H1 (cell line): ENCODE data around the gene E2F2. TPM values are rescaled to one million over a fixed set of nuclear protein-coding genes. Genes with fewer than 3 reads are reported as not detected.

Source experiments
- CTCF ChIA-PET: fragments of 300-600 bp; sonication (Branson Sonifier 250); formaldehyde crosslinking; loops from one replicate; lab custom pipeline; 2021; ENCODE audit not compliant: partially characterized antibody; lab: Charles Lee
- POLR2A ChIA-PET: fragments of 300-600 bp; sonication (Branson Sonifier 250); formaldehyde crosslinking; loops from one replicate; lab custom pipeline; 2021; ENCODE audit warnings: inconsistent platforms; ENCODE audit not compliant: partially characterized antibody; lab: Charles Lee
- DNase-seq, 2 experiments: peaks; one replicate each; pipeline versions ENCODE4 v3.0.0 to v3.0.0-alpha.2; 2010 to 2022; ENCODE audit warnings: low spot score in 2 of 2, low read depth in 1 of 2, mixed read lengths in 1 of 2
- FAIRE-seq: peaks from 2 replicates; lab custom pipeline; 2011; peaks lifted over from hg19 to GRCh38; lab: Jason Lieb, UNC
- H2AFZ ChIP-seq: 2 replicates; pipeline ENCODE4 v1.8.1; 2012; ENCODE audit warnings: low read length, inconsistent platforms
- H2AK5ac ChIP-seq: 2 replicates; pipeline ENCODE4 v1.6.1; 2013; ENCODE audit warnings: low read depth, low read length
- H2BK120ac ChIP-seq: replicated peaks from 2 replicates; pipeline ENCODE3; 2013; ENCODE audit warnings: low read depth, low read length, inconsistent platforms
- H2BK12ac ChIP-seq: 2 replicates; pipeline ENCODE4 v1.6.1; 2013; ENCODE audit warnings: low read depth, low read length
- H2BK15ac ChIP-seq: 2 replicates; pipeline ENCODE4 v1.6.1; 2013; ENCODE audit warnings: low read length
- H2BK20ac ChIP-seq: 2 replicates; pipeline ENCODE4 v1.6.1; 2013; ENCODE audit warnings: low read length
- H2BK5ac ChIP-seq: 2 replicates; pipeline ENCODE4 v1.6.1; 2013; ENCODE audit warnings: low read depth, low read length
- H3K14ac ChIP-seq: 2 replicates; pipeline ENCODE4 v1.6.1; 2013; ENCODE audit warnings: inconsistent platforms; ENCODE audit not compliant: insufficient read length
- H3K18ac ChIP-seq: 2 replicates; pipeline ENCODE4 v1.6.1; 2013; ENCODE audit warnings: low read length; ENCODE audit errors: extremely low read depth
- H3K23ac ChIP-seq: 2 replicates; pipeline ENCODE4 v1.6.1; 2013; ENCODE audit warnings: inconsistent platforms; ENCODE audit not compliant: insufficient read length
- H3K23me2 ChIP-seq: 2 replicates; pipeline ENCODE4 v1.6.1; 2013; ENCODE audit warnings: low read depth, low read length
- H3K27ac ChIP-seq: 2 replicates; pipeline ENCODE4 v1.6.1; 2011; ENCODE audit warnings: low read depth, low read length, inconsistent platforms
- H3K27me3 ChIP-seq, 4 experiments: replicated peaks in 1 of 4; 1 replicate in 1 of 4; 2 replicates in 3 of 4; pipeline versions ENCODE4 v1.6.1 to v1.8.1; 2011 to 2013; ENCODE audit warnings: low read length in 3 of 4, mild to moderate bottlenecking in 3 of 4, inconsistent platforms in 2 of 4, mixed read lengths in 2 of 4, moderate library complexity in 1 of 4; ENCODE audit not compliant: control insufficient read depth in 3 of 4, insufficient read depth in 3 of 4; ENCODE audit errors: extremely low read depth in 1 of 4
- H3K36me3 ChIP-seq, 4 experiments: 2 replicates each; pipeline versions ENCODE4 v1.6.1 to v1.8.1; 2011 to 2013; ENCODE audit warnings: mild to moderate bottlenecking in 4 of 4, low read length in 3 of 4, moderate library complexity in 2 of 4, control low read depth in 1 of 4, inconsistent platforms in 1 of 4; ENCODE audit not compliant: insufficient read depth in 4 of 4, control insufficient read depth in 2 of 4
- H3K4ac ChIP-seq: replicated peaks from 2 replicates; pipeline ENCODE3; 2013; ENCODE audit warnings: low read length, low read depth, mixed read lengths, inconsistent platforms; ENCODE audit not compliant: insufficient read length
- H3K4me1 ChIP-seq, 4 experiments: replicated peaks in 1 of 4; 1 replicate in 1 of 4; 2 replicates in 3 of 4; pipeline versions ENCODE4 v1.6.1 to v1.8.1; 2011 to 2013; ENCODE audit warnings: low read length in 3 of 4, inconsistent platforms in 2 of 4, mixed read lengths in 1 of 4; ENCODE audit not compliant: insufficient read depth in 4 of 4, control insufficient read depth in 3 of 4
- H3K4me2 ChIP-seq, 2 experiments: 2 replicates each; pipeline versions ENCODE4 v1.6.1 to v1.8.1; 2011 to 2013; ENCODE audit warnings: low read depth in 2 of 2, low read length in 2 of 2, control low read depth in 1 of 2, inconsistent platforms in 1 of 2, mild to moderate bottlenecking in 1 of 2; ENCODE audit not compliant: insufficient read depth in 1 of 2
- H3K4me3 ChIP-seq, 4 experiments: fragments of 200-600, 300-600 bp in 1 of 4; sonication (generic), shearing (Covaris generic), sonication (Bioruptor Twin) in 1 of 4; 2 replicates each; pipeline versions ENCODE4 v1.5.1 to v1.8.1; 2011 to 2016; ENCODE audit warnings: low read length in 4 of 4, low read depth in 3 of 4, control low read depth in 2 of 4, inconsistent platforms in 2 of 4, mild to moderate bottlenecking in 2 of 4, mixed read lengths in 1 of 4, moderate library complexity in 1 of 4; ENCODE audit not compliant: insufficient read depth in 2 of 4; ENCODE audit errors: extremely low read depth in 1 of 4
- H3K56ac ChIP-seq: replicated peaks from 2 replicates; pipeline ENCODE3; 2013; ENCODE audit warnings: low read depth, mild to moderate bottlenecking, mixed read lengths, low read length, inconsistent platforms; ENCODE audit not compliant: insufficient read length
- H3K79me1 ChIP-seq: 2 replicates; pipeline ENCODE4 v1.6.1; 2013; ENCODE audit warnings: low read depth, low read length, control low read depth
- H3K79me2 ChIP-seq, 2 experiments: 2 replicates each; pipeline versions ENCODE4 v1.6.1 to v1.8.1; 2012 to 2013; ENCODE audit warnings: low read length in 2 of 2, mild to moderate bottlenecking in 2 of 2, inconsistent platforms in 1 of 2; ENCODE audit not compliant: insufficient read depth in 2 of 2, control insufficient read depth in 1 of 2
- H3K9ac ChIP-seq, 4 experiments: replicated peaks in 1 of 4; 1 replicate in 1 of 4; 2 replicates in 3 of 4; pipeline versions ENCODE4 v1.6.1 to v1.8.1; 2011 to 2013; ENCODE audit warnings: low read depth in 3 of 4, low read length in 3 of 4, control low read depth in 2 of 4, mild to moderate bottlenecking in 2 of 4, moderate library complexity in 2 of 4, inconsistent platforms in 1 of 4; ENCODE audit errors: extremely low read depth in 1 of 4
- H3K9me3 ChIP-seq, 2 experiments: 2 replicates each; pipeline versions ENCODE4 v1.6.1 to v1.8.1; 2012 to 2013; ENCODE audit warnings: mild to moderate bottlenecking in 2 of 2, moderate library complexity in 2 of 2, control low read depth in 1 of 2, inconsistent platforms in 1 of 2, low read depth in 1 of 2, low read length in 1 of 2, mixed read lengths in 1 of 2; ENCODE audit not compliant: insufficient read depth in 2 of 2
- H4K20me1 ChIP-seq, 2 experiments: replicated peaks in 1 of 2; 2 replicates each; pipeline versions ENCODE3 to v1.8.1; 2011 to 2013; ENCODE audit warnings: inconsistent platforms in 2 of 2, low read length in 2 of 2, mild to moderate bottlenecking in 1 of 2; ENCODE audit not compliant: insufficient read depth in 2 of 2, control insufficient read depth in 1 of 2
- H4K5ac ChIP-seq: 2 replicates; pipeline ENCODE4 v1.6.1; 2013; ENCODE audit warnings: low read length, low read depth, mixed read lengths, inconsistent platforms; ENCODE audit not compliant: insufficient read length
- H4K8ac ChIP-seq: 2 replicates; pipeline ENCODE4 v1.8.0; 2013; ENCODE audit warnings: mild to moderate bottlenecking, moderate library complexity, low read length, inconsistent platforms; ENCODE audit not compliant: insufficient read depth; ENCODE audit errors: extremely low read depth
- H4K91ac ChIP-seq: replicated peaks from 2 replicates; pipeline ENCODE3; 2013; ENCODE audit warnings: low read length, mixed read lengths, inconsistent platforms; ENCODE audit not compliant: insufficient read length
- CREB1 ChIP-seq: IDR thresholded peaks from 2 replicates; pipeline ENCODE4 v1.6.1; 2012; ENCODE audit warnings: inconsistent platforms
- FOSL1 ChIP-seq: IDR thresholded peaks from 2 replicates; pipeline ENCODE4 v1.6.1; 2011; ENCODE audit warnings: mild to moderate bottlenecking, low read depth, low read length, moderate library complexity; ENCODE audit not compliant: insufficient read depth
- HDAC6 ChIP-seq: IDR thresholded peaks from one replicate; pipeline ENCODE4 v1.7.1; 2012; ENCODE audit warnings: low read depth, mild to moderate bottlenecking, inconsistent platforms, low read length, moderate library complexity
- JUN ChIP-seq: IDR thresholded peaks from 2 replicates; pipeline ENCODE4 v1.6.1; 2011; ENCODE audit warnings: low read depth, mild to moderate bottlenecking, improper control_type of control experiment, low read length
- SIX5 ChIP-seq: IDR thresholded peaks from 2 replicates; pipeline ENCODE4 v1.6.1; 2011; ENCODE audit warnings: mild to moderate bottlenecking, low read depth, low read length
- TBP ChIP-seq: IDR thresholded peaks from 2 replicates; pipeline ENCODE4 v1.6.1; 2011; ENCODE audit warnings: low read depth, low read length, improper control_type of control experiment
- TCF12 ChIP-seq: IDR thresholded peaks from 2 replicates; pipeline ENCODE4 v1.6.1; 2011; ENCODE audit warnings: low read depth, mild to moderate bottlenecking, low read length
- TEAD4 ChIP-seq: IDR thresholded peaks from 2 replicates; pipeline ENCODE4 v1.6.1; 2012; ENCODE audit warnings: low read depth, low read length, inconsistent platforms, mixed read lengths
- WGBS, 2 experiments: shearing (Covaris generic) in 1 of 2; methylation state at CpG; one replicate each; pipeline versions ENCODE4 v1.1.6 to v1.1.7; 2013 to 2015; ENCODE audit warnings: low lambda C conversion rate in 2 of 2, mixed read lengths in 2 of 2, inconsistent platforms in 1 of 2, low coverage in 1 of 2, missing lambda C conversion rate in 1 of 2; ENCODE audit not compliant: insufficient replicate concordance in 2 of 2, insufficient coverage in 1 of 2, insufficient read length in 1 of 2; ENCODE audit errors: extremely low coverage in 1 of 2, missing lambda C conversion rate in 1 of 2; 5-methylcytosine and 5-hydroxymethylcytosine counted together
- polyA plus RNA-seq, 7 experiments: library from polyadenylated mRNA; depleted of rRNA in 3 of 7; stranded (reverse) in 5 of 7; unstranded in 2 of 7; fragments of >200 nt in 5 of 7; fragments of 200-250 nt in 2 of 7; gene quantifications; 1 replicate in 5 of 7; 2 replicates in 1 of 7; 4 replicates in 1 of 7; pipeline versions ENCODE4 v1.2.1 to v1.2.3, GENCODE V29; 2011 to 2013; ENCODE audit warnings: missing spikeins in 2 of 7, mixed read lengths in 2 of 7
- total RNA-seq: library from RNA; stranded (reverse); fragmentation: NEBNext Ultra II Directional; extraction: Animal tissue kit (Norgen Biotek cat#: 25700); gene quantifications from 2 replicates; pipeline ENCODE4 v1.2.1, GENCODE V29; 2021
- TF ChIP-seq, protein P1 (sequence below): IDR thresholded peaks from 2 replicates; pipeline ENCODE4 v1.6.1; 2012; ENCODE audit warnings: inconsistent platforms
- TF ChIP-seq, protein P2 (sequence below): IDR thresholded peaks from 2 replicates; pipeline ENCODE4 v1.6.1; 2012; ENCODE audit warnings: low read length, inconsistent platforms

The E2F2 gene
- total and polyA plus RNA-seq, 2 of the 8 experiments (the other 6 are each of a cell fraction or from before 2014, with no cell fraction given) = 1.8 to 7.0 TPM

DNA sequence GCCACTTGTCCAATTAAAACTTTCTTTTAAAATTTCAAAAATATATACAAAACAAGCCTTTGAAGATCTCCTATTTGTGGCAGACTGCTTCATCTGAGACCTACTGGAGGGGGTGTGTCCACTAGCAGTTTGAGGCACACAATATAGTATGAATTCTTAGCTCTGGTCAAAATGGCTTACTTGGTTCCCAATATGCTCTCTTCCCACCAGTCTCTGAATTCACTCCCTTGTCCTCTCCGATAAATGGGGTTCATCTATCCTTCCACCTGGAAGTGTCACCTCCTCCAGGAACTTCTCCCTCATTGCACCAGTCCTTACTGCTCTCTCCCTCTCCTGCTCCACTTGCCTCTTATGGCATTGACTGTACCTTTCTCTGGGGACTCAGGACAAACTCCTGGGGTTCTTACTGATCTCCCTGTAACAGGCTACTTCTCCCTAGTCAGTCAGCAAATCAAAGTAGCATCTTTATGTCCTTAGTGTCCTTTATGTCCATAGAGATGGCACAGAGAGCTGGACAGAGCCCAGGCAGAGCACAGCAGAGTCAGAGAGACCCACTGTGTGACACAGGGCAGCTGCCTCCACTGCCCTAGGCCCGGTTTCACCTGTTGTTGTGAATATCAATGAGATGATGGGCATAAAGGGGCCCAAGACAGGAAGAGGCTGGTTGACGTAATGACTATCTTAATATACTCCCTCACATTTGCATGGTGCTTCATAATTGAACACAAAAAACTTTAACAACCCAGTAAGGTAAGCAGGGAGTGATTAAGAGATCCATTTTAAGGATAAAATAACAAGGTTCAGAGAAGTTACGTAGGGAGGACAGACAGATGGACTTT lies 50.6 kb downstream of the E2F2 start:
- Histone ChIP-seq H2BK20ac (0 out of 2 replicates have a peak overlapping the region, but pooled peaks have one; percentile 32), H3K23ac (no peak overlapping the region), H3K18ac (no peak overlapping the region), H3K4me1 (peaks cover 2 to 4% (median 3%) of the 10 kb centered on the region in 4 experiments; a peak in 6 of 7 replicates), H2BK12ac (0 out of 2 replicates have a peak overlapping the region, but pooled peaks have one; percentile 27), H3K79me1 (peaks cover 12% of the 10 kb centered on the region), H2BK5ac (no peak overlapping the region), H3K4me2 (no peak overlapping the region), H4K5ac (no peak overlapping the region), H3K4me3 (no peak overlapping the region), H4K20me1 (peaks cover 13 to 26% of the 10 kb centered on the region in 2 experiments), H3K27ac (no peak overlapping the region), H2BK15ac (no peak overlapping the region), H4K91ac (no peak overlapping the region), H3K36me3 (no peaks in the 10 kb centered on the region), H3K9ac (no peak overlapping the region), H3K79me2 (peaks cover 0 to 43% of the 10 kb centered on the region in 2 experiments; a peak in 2 of 4 replicates), H2AFZ (no peak overlapping the region), H3K14ac (no peak overlapping the region), H2BK120ac (no peak overlapping the region), H3K23me2 (peaks cover 15% of the 10 kb centered on the region), H2AK5ac (no peak overlapping the region), H4K8ac (no peak overlapping the region), H3K4ac (no peak overlapping the region), H3K9me3 (no peaks in the 10 kb centered on the region), H3K27me3 (peaks cover 0 to 5% (median 2%) of the 10 kb centered on the region in 4 experiments; a peak in 4 of 7 replicates), H3K56ac (no peak overlapping the region)
- FAIRE-seq (no peak), DNase-seq (no peak)
- ChIA-PET CTCF (interaction anchor here (0.7 to 2.6 kb wide), 6 partner anchors 11 to 113 kb away, joined by 3 to 15 read pairs (median 4); no protein-coding TSS in a partner anchor), POLR2A (interaction anchor here (1.3 to 1.4 kb wide), 2 partner anchors 10 to 14 kb away, joined by 3 to 4 read pairs; no protein-coding TSS in a partner anchor)
- 77% methylated on average over 4 of the region's 4 CpGs; no CpG with 5 or more reads in 1 of the 2 experiments for WGBS, 2 experiments
- TF ChIP-seq, protein P1, sequence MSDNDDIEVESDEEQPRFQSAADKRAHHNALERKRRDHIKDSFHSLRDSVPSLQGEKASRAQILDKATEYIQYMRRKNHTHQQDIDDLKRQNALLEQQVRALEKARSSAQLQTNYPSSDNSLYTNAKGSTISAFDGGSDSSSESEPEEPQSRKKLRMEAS = no peak
- TF ChIP-seq TBP = no peak
- TF ChIP-seq FOSL1 = no peak
- no peak for TF ChIP-seq HDAC6
- no peak for TF ChIP-seq SIX5
- TF ChIP-seq TEAD4 = no peak
- TF ChIP-seq CREB1 = no peak
- TF ChIP-seq, protein P2, sequence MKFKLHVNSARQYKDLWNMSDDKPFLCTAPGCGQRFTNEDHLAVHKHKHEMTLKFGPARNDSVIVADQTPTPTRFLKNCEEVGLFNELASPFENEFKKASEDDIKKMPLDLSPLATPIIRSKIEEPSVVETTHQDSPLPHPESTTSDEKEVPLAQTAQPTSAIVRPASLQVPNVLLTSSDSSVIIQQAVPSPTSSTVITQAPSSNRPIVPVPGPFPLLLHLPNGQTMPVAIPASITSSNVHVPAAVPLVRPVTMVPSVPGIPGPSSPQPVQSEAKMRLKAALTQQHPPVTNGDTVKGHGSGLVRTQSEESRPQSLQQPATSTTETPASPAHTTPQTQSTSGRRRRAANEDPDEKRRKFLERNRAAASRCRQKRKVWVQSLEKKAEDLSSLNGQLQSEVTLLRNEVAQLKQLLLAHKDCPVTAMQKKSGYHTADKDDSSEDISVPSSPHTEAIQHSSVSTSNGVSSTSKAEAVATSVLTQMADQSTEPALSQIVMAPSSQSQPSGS = no peak
- no peak for TF ChIP-seq TCF12
- TF ChIP-seq JUN = no peak
